Lower lobe of right lung (tissue), 2 donors: Measurements from ENCODE around the gene KCNQ5. TPM values are rescaled to one million over a fixed set of nuclear protein-coding genes. Genes with fewer than 3 reads are reported as not detected.

Experiments
- ATAC-seq, 2 donors: fragments of 200-7000 bp; cut with Tn5 transposase; one replicate each; pipeline ENCODE4 v1.9.1; 2020 to 2022; ENCODE audit warnings: mild to moderate bottlenecking in 2 of 2, moderate library complexity in 2 of 2
- DNase-seq: peaks from one replicate; pipeline ENCODE4 v3.0.0-alpha.2; 2020
- H3K27ac ChIP-seq: fragments of 200-600 bp; one replicate; pipeline ENCODE4 v1.8.0; 2022
- H3K27me3 ChIP-seq: fragments of 200-600 bp; one replicate; pipeline ENCODE4 v1.8.0; 2022; ENCODE audit warnings: low read depth
- H3K36me3 ChIP-seq: fragments of 200-600 bp; one replicate; pipeline ENCODE4 v1.8.0; 2022; ENCODE audit warnings: mild to moderate bottlenecking
- H3K4me1 ChIP-seq: fragments of 200-600 bp; one replicate; pipeline ENCODE4 v1.8.0; 2022
- H3K4me3 ChIP-seq: fragments of 200-600 bp; one replicate; pipeline ENCODE4 v1.8.0; 2022; ENCODE audit warnings: mild to moderate bottlenecking
- H3K9me3 ChIP-seq: fragments of 200-600 bp; one replicate; pipeline ENCODE4 v1.8.0; 2022
- CTCF ChIP-seq: fragments of 200-600 bp; IDR thresholded peaks from one replicate; pipeline ENCODE4 v1.8.0; 2022; ENCODE audit warnings: antibody characterized with exemption, mild to moderate bottlenecking
- intact Hi-C: fragments of 100-400 bp; cut with DNase I; formaldehyde crosslinking; loops from one replicate; pipeline ENCODE4 v1.11.0; 2022
- total RNA-seq: library from RNA; stranded (reverse); fragmentation: NEBNext Ultra II Directional; extraction: Animal tissue kit (Norgen Biotek cat#: 25700); gene quantifications from one replicate; pipeline ENCODE4 v1.2.1, GENCODE V29; 2021
- donor health status: DM: no; HTN: yes; CAD: no; lungs with severe emphysema.

Gene KCNQ5
- total RNA-seq, 1 donor from 2014 or later = 0.35 TPM

- TF ChIP-seq CTCF = no peak
- no peak for DNase-seq
- Histone ChIP-seq H3K36me3 (no peaks in the 10 kb centered on the region), H3K27me3 (no peaks in the 10 kb centered on the region), H3K9me3 (no peaks in the 10 kb centered on the region), H3K4me1 (no peaks in the 10 kb centered on the region), H3K4me3 (no peak overlapping the region), H3K27ac (no peak overlapping the region)
- intact Hi-C loops = no loop called here
- no peak for ATAC-seq
These were observed 381.4 kb downstream of the KCNQ5 start for GRCh38 chr6:73003302-73003701.

DNA sequence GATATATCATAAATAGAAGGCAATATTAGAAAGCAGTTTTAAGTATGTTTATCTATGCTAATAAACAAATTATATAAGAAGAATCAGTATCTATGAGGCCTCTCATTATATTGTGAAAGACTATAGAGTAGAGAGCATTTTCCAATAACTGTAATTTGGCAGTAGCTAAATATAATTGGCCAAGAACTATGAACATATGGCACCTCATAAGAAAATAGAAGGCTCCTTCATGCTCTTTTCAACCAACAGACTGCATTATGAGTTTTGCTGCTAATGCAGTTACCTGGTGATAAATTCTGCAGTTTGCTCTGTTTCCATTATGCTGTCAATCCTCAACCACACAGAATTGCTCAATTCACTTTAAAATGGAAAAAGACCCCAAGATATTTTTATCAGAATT lies 382.4 kb downstream of the KCNQ5 start:
- TF ChIP-seq CTCF = no peak
- intact Hi-C loops = no loop called here
- Histone ChIP-seq H3K27ac (no peak overlapping the region), H3K4me3 (no peak overlapping the region), H3K4me1 (no peaks in the 10 kb centered on the region), H3K27me3 (no peaks in the 10 kb centered on the region), H3K36me3 (no peaks in the 10 kb centered on the region), H3K9me3 (no peaks in the 10 kb centered on the region)
- DNase-seq (no peak), ATAC-seq (no peak)

DNA sequence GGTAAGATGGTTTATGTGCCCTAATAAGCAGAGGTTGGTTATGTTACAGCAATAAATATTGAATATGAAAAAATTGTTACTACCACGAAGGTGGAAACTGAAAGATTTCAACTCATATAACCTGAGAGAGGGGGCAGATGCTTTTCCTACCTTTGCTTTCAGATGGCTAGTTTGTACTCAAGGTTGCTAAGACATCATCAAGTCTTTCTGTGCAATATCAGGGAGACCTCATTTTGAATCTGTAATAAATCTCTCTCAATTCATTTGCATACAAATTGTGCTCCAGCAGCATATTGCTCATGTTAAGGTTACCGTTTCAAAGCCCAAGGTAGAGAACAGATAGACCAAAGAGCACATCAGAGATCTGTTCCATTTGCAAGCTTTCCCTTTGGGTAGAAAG lies 383.0 kb downstream of the KCNQ5 start:
- TF ChIP-seq CTCF = no peak
- H3K4me3 ChIP-seq = no peak overlapping the region
- intact Hi-C loops = no loop called here
- no peaks in the 10 kb centered on the region for H3K4me1 ChIP-seq
- no peaks in the 10 kb centered on the region for H3K9me3 ChIP-seq
- ATAC-seq (no peak), DNase-seq (no peak)
- H3K36me3 ChIP-seq = no peaks in the 10 kb centered on the region
- no peak overlapping the region for H3K27ac ChIP-seq
- no peaks in the 10 kb centered on the region for H3K27me3 ChIP-seq

DNA sequence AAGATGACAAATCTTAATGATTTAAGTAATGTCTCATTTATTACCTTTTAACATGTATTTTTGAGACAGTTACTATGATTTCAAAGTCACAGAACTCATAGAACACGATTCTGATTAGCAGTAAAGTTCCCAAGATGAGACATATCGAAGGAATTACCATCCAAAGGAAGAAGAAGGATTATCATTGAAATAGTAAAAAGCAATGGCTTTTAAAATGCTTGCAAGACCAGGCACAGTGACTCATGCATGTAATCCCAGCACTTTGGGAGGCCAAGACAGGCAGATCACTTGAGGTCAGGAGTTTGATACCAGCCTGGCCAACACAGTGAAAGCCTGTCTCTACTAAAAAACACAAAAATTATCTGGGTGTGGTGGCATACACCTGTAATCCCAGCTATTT lies 384.3 kb downstream of the KCNQ5 start:
- H3K36me3 ChIP-seq = no peaks in the 10 kb centered on the region
- DNase-seq = no peak
- no peaks in the 10 kb centered on the region for H3K9me3 ChIP-seq
- intact Hi-C loops = no loop called here
- no peaks in the 10 kb centered on the region for H3K27me3 ChIP-seq
- TF ChIP-seq CTCF = no peak
- no peak overlapping the region for H3K4me3 ChIP-seq
- no peak for ATAC-seq
- no peaks in the 10 kb centered on the region for H3K4me1 ChIP-seq
- H3K27ac ChIP-seq = no peak overlapping the region

DNA sequence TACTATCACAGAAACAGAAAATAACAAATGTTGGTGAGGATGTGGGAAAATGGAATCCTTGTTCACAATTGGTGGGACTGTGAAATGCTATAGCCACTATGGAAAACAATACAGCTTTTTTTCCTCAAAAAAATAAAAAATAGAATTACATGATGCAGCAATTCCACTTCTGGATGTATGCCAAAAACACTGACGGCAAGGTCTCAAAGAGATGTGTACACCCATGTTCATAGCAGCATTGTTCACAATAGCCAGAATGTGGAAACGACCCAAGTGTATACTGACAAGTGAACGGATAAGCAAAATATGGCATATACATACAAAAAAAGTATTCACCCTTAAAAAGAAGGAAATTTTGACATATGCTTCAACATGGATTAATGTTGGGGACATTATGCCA lies 390.1 kb downstream of the KCNQ5 start:
- Histone ChIP-seq H3K36me3 (no peaks in the 10 kb centered on the region), H3K4me3 (no peak overlapping the region), H3K27me3 (no peaks in the 10 kb centered on the region), H3K27ac (no peak overlapping the region), H3K9me3 (no peaks in the 10 kb centered on the region), H3K4me1 (no peaks in the 10 kb centered on the region)
- no peak for DNase-seq
- intact Hi-C loops = no loop called here
- ATAC-seq = no peak
- TF ChIP-seq CTCF = no peak

- no peaks in the 10 kb centered on the region for H3K9me3 ChIP-seq
- H3K27ac ChIP-seq = no peak overlapping the region
- H3K27me3 ChIP-seq = no peaks in the 10 kb centered on the region
- no peak for TF ChIP-seq CTCF
- intact Hi-C loops = no loop called here
- H3K36me3 ChIP-seq = no peaks in the 10 kb centered on the region
- H3K4me3 ChIP-seq = no peak overlapping the region
- ATAC-seq = no peak
- DNase-seq = no peak
- no peaks in the 10 kb centered on the region for H3K4me1 ChIP-seq
These were observed 395.6 kb downstream of the KCNQ5 start for GRCh38 chr6:73017476-73017875.
